Kidney capillary endothelial cell (primary cell): ENCODE data around the gene LTBP2.
"Not testable (repeated sequence)": the region's sequence is repeated elsewhere in the genome, so short reads cannot be mapped to it uniquely, and the experiment has no call there.

ENCODE experiments used
- DNase-seq: peaks from one replicate; pipeline ENCODE4 v3.0.0-alpha.2; 2018; ENCODE audit warnings: low spot score

LTBP2 gene

DNA sequence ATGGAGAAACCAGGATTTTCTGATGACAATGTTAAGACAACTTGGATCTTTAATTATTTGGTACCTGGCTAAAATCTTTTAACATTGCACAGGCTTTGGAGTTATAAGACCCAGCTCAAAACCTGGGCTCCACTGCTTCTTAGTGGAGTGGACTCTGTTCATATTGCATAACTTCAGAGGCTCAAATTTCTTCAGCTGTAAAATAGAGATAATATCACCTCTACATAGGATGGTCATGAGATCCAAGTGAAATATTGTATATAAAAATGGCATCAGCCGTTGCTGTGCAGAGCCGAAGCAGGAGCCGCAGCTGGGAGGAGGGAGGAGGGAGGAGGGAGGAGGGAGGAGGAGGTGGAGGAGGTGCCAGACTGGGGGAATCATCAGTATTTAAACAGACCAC lies 129.5 kb downstream of the LTBP2 start:
- DNase-seq: no peak

DNA sequence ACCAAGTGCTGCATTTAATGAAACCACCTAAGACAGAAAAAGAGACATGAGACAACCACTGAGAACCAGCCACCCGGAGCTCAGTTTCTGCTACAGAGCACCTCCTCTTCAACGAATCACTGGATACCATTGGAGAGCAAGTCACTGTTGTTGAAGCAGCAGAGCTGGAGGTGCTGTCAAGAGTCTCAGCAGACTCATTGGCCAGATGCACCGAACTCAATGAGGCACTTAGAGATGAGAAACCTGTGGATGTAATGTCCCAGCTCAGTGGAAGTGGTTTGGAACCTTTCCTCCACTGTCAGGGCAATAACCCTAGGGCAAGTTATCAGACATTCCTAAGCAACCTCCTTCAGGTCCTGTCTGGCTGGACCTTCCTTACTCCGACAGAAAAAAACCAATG lies 132.0 kb downstream of the LTBP2 start:
- no peak for DNase-seq

DNA sequence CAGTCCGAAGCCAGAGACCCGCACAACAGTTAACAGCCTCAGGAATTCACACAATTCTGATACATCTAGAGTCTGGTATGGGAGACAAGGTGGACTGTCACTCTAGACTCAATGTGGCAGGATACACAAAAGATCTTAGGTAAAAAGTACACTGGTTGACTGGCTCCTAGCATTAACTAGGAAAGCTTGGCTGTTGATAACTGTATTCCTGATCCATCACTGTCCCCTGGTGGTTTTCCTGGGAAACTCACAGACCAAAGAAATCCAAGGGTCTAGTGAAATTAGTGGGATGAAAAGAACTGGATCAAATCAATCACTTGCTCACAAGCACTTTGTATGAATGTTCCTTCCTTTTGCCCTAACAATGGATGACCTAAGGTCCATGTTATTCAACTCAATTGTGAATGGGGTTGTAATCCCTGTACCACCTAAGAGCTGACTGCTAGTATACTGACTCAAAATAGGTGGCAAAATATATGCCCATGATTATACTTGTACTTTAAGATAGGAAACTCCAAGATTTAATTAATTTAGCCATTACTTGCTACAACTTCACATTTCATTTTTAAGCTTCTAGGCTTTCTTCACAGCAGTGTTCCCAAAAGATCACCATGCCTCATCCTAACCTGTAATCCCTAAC lies 132.9 kb downstream of the LTBP2 start:
- DNase-seq: peak; percentile 81

DNA sequence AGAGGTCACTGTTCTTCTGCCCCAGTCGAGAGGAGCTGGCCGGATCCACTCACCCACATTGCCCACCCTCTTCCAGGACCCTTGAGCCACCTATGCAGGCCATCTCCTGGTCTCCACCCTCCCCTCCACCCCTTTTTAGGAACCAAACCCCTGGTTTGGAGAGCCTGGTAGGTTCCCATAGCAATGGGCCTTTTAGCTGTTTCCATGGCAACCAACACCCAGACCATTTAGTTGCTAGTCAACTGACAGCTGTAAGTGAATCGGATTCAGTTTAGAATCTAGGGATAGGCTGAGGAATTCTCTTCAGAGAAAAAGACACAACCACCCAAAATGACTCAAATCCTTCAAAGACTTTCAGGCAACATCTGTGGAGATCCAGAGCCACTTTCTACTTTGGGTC lies 135.4 kb downstream of the LTBP2 start:
- DNase-seq: no peak

GRCh38 chr14:74476107-74476506 lies 135.9 kb downstream of the LTBP2 start:
- no peak for DNase-seq

- DNase-seq: peak; percentile 16
Observed at GRCh38 chr14:74475678-74476077, 136.4 kb downstream of the LTBP2 start.

DNA sequence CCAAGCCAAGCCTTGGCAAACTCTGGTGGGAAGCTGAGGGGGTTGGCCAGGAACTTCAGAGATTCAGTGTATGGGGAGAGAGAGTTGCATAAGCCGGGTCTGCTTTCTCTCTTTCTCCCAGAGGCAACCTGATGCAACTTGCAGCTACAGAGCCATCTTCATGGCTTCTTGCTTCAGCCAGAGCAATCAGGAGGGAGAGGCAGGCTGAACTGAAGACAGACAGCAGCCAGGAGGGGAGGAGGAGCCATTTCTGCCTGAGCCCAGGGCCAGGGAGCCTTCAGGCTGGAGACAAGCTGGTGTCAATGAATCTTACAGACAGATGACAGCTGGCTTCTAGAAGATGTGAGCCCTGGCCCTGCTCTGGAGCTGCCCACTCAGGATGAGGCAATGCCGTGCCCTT lies 137.7 kb downstream of the LTBP2 start:
- DNase-seq: no peak

GRCh38 chr14:74472601-74473000 lies 139.4 kb downstream of the LTBP2 start:
- no peak for DNase-seq

DNA sequence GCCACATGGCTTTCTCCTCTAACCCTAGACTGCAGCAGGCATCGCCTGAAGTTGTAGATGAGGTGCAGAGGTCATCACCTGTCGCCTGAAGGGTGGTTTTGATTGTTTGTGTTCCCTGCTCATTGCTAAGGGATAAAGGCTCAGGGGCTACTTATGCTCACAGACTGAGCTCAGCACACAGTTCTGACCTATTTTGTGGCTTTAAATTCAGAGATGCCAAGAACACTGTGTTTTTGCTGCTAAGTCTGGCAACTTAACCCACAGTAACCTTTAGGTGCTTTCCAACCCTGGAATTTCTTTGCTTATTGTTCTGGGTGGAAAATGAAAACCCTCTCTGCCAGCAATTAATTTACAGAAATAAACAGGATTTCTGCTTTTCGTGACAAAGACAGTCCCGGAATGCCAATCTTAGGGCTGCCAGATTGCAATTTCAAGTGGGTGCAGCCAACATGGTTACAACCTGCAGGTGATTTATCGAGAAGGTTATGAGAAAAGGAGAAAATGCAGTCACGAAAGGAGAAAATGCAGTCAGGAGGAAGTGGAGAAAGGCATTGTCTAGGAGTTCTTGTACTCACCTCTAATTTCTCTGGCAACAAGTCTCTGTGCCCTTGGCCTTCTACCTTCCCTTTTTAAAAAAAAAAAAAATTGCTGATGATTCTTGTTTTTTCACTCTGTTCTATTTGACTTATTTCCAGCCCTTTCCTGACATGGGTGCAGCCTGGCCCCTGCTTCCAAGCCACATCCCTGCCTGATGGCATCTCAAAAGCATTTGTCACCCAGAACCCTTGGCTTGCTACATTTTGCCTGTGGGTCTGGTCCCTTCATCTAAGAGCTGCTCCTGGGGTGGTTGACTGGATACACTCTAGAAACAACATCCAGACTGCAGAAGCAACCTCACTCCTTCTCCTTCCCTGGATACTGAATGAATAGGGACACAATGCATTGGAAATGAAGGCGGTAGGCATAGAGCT lies 142.2 kb downstream of the LTBP2 start:
- no peak for DNase-seq

- DNase-seq: no peak
Observed at GRCh38 chr14:74468513-74468912, 143.5 kb downstream of the LTBP2 start.

GRCh38 chr14:74465335-74465734 lies 146.7 kb downstream of the LTBP2 start:
- no peak for DNase-seq

DNA sequence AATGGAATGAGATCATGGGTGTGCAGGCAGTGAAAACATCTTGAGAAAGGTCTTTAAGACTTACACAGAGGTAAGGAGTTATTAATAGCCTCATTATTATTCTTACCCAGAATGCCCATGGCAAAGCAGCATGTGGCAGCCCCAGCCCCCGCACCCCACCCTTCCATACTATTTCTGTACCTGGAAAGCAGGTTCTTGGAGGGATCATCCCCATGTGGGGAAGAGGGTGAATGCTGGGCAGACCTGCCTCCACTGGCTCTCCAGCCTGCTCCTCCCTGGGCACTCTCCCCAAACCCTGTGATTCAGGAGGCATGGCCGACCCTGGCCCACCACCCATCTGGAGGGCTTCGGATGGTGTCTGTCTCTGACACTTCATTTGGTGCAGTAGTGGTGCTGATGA lies 147.3 kb downstream of the LTBP2 start:
- DNase-seq: no peak

DNA sequence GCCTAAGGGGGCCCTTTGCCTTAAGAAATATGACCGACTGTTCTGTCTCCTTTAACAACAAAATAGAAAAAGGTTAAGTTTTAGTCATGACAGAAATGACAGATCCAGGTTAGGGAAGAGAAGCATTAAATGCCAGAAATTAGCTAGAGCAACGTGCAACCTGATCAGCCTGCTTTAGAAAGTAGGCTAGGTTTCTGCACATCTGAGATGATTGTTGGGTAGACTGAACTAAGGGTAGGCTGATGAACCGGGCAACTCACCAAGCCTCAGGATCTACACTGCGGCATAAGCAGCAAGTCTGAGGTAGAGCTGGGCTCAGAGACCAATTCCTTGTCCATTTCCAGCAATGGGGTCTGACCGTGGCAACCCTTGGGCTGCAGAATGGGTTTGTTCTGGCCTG lies 148.3 kb downstream of the LTBP2 start:
- DNase-seq: no peak

GRCh38 chr14:74462993-74463392 lies 149.0 kb downstream of the LTBP2 start:
- no peak for DNase-seq

DNA sequence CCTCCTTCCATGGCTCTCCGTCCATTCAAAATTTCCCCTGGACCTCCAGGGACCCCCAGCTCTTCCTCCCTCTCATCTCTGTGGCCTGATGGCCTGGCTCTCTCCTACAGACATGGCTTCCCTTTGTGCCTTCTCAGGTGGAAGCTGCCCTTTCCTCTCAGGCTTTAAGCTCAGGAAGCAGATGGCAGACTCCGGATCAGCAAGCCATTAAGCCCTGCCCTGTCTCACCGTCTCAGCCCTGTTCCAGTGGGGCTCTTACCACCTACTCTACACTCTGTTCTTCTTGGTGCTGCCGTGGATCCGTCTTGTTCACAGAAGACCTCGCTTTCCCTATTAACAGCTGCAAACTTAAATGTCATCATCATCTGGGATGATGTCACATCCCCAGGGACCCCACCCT lies 152.1 kb downstream of the LTBP2 start:
- no peak for DNase-seq

- DNase-seq: peak; percentile 50
Observed at GRCh38 chr14:74459289-74459946, 152.6 kb downstream of the LTBP2 start.

GRCh38 chr14:74457565-74457895 lies 154.5 kb downstream of the LTBP2 start:
- no peak for DNase-seq

GRCh38 chr14:74456684-74457564 lies 155.1 kb downstream of the LTBP2 start:
- DNase-seq: no peak

- DNase-seq: not testable (repeated sequence)
Observed at GRCh38 chr14:74454397-74454796, 157.6 kb downstream of the LTBP2 start.
